Prostate gland (tissue), 2 donors: ENCODE results near the gene RNASE13. TPM values are rescaled to one million over a fixed set of nuclear protein-coding genes. Genes with fewer than 3 reads are reported as not detected.
A peak's percentile ranks its signal among the peaks of the same experiment; 100 is the strongest.
"Not testable (repeated sequence)": the region's sequence is repeated elsewhere in the genome, so short reads cannot be mapped to it uniquely, and the experiment has no call there.

Experiments used
- DNase-seq: peaks from one replicate; pipeline ENCODE4 v3.0.0-alpha.2; 2019; ENCODE audit warnings: low spot score
- H3K27ac ChIP-seq, 2 donors: fragments of 200-600 bp; sonication (generic); 2 replicates each; pipeline ENCODE4 v1.5.1; 2017 to 2019
- H3K27me3 ChIP-seq: fragments of 200-600 bp; sonication (generic); replicated peaks from 2 replicates; pipeline ENCODE4 v1.5.1; 2019; ENCODE audit not compliant: insufficient read depth
- H3K36me3 ChIP-seq, 2 donors: fragments of 200-600 bp; sonication (generic); 1 replicate in 1 of 2; 2 replicates in 1 of 2; pipeline versions ENCODE4 v1.5.1 to v1.8.1; 2017 to 2019
- H3K4me1 ChIP-seq: fragments of 200-600 bp; sonication (generic); replicated peaks from 2 replicates; pipeline ENCODE4 v1.5.1; 2019
- H3K4me3 ChIP-seq, 2 donors: fragments of 200-600 bp; sonication (generic); 2 replicates each; pipeline ENCODE4 v1.5.1; 2017 to 2019
- H3K9me3 ChIP-seq: fragments of 200-600 bp; sonication (generic); 2 replicates; pipeline ENCODE4 v1.5.1; 2017
- CTCF ChIP-seq, 4 experiments: fragments of 200-600 bp in 2 of 4; fragments of 450-650 bp in 2 of 4; sonication (generic) in 2 of 4; IDR thresholded peaks; 1 replicate in 3 of 4; 2 replicates in 1 of 4; pipeline ENCODE4 v1.5.1; 2016 to 2019; ENCODE audit warnings: antibody characterized with exemption in 4 of 4, mild to moderate bottlenecking in 2 of 4, moderate library complexity in 2 of 4
- POLR2A ChIP-seq: fragments of 450-650 bp; IDR thresholded peaks from one replicate; pipeline ENCODE4 v1.6.1; 2016; ENCODE audit warnings: antibody characterized with exemption, mild to moderate bottlenecking
- POLR2AphosphoS5 ChIP-seq: sonication (generic); formaldehyde crosslinking; IDR thresholded peaks from one replicate; pipeline ENCODE4 v1.6.1; 2017; ENCODE audit warnings: antibody characterized with exemption
- WGBS: methylation state at CpG from one replicate; pipeline ENCODE4 v1.1.5; 2018; 5-methylcytosine and 5-hydroxymethylcytosine counted together
- intact Hi-C: fragments of 100-400 bp; cut with DNase I; formaldehyde crosslinking; loops from one replicate; pipeline ENCODE4 v1.14.2; 2022
- total RNA-seq, 2 donors: library from RNA; depleted of rRNA; stranded (reverse); fragments of >200 nt; gene quantifications; one replicate each; pipeline ENCODE4 v1.1.0, GENCODE V29; 2016

The RNASE13 gene
- total RNA-seq, 2 donors from 2014 or later, result 0.57 TPM; not detected in 1

DNA sequence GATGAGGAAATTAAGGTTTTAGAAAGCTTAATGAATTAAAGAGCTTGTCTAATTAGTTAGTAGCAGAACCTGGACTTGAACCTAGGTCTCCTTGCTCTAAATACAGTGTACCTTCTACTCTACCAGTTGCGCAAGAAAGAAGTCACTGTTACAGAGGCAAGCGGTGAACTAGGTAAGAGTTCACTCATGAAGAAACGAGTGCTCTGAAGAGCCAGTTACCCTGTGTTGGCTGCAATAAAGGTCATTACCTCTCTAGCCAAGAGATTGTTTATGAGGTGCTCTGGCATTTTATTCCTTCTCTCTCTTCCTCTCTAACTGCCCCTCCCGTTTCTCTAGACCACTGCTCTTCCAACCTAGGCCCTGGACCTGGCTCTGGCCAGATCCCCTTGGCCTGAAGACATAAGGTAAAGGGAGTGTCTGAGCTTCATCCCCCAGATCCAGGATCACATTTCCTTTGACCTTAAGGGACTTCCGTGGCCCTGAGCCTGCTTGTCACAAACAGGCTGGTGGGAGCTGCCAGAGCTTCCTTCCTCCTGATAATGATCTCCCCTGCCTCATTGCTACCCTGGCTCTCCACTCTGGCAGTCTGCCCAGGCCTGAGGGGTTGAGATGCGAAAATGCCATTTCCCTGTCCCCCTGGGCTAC lies 9.5 kb upstream of the RNASE13 start:
- H3K36me3 ChIP-seq, result no peaks in the 10 kb centered on the region
- intact Hi-C loops, result loop anchor here (10.0 kb wide), 1 partner anchor 189 kb away; no protein-coding TSS in a partner anchor
- peaks cover 9% of the 10 kb centered on the region for H3K4me1 ChIP-seq
- H3K9me3 ChIP-seq, result no peaks in the 10 kb centered on the region
- WGBS, result 38% methylated on average over 6 of the region's 6 CpGs
- H3K27me3 ChIP-seq, result no peaks in the 10 kb centered on the region
- TF ChIP-seq POLR2A (no peak), POLR2AphosphoS5 (no peak), CTCF (IDR thresholded peaks at IDR 0.05) (no peak)
- DNase-seq, result no peak
- no peak overlapping the region for H3K4me3 ChIP-seq
- H3K27ac ChIP-seq, result peak overlapping the region in 1 of 2 donors; percentile 16

DNA sequence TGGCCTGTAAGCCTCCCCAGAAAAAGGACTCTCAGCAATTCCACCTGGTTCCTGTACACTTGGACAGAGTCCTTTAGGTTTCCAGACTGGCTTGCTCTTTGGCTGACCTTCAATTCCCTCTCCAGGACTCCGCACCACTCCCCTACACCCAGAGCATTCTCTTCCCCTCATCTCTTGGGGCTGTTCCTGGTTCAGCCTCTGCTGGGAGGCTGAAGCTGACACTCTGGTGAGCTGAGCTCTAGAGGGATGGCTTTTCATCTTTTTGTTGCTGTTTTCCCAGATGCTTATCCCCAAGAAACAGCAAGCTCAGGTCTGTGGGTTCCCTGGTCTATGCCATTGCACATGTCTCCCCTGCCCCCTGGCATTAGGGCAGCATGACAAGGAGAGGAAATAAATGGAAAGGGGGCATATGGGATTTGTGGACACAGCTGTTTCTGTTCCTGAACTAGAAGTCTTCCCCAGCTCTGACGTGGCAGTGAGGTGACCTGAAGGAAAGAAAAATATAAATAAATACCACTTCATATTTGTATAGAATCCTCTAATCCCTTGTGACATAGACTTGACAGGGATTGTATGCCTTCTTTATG lies 8.9 kb upstream of the RNASE13 start:
- Histone ChIP-seq H3K4me1 (peaks cover 12% of the 10 kb centered on the region), H3K27ac (no peak overlapping the region), H3K4me3 (no peak overlapping the region), H3K27me3 (no peaks in the 10 kb centered on the region), H3K36me3 (no peaks in the 10 kb centered on the region), H3K9me3 (no peaks in the 10 kb centered on the region)
- WGBS, result 55% methylated on average over 2 of the region's 2 CpGs
- TF ChIP-seq POLR2A (no peak), POLR2AphosphoS5 (no peak), CTCF (IDR thresholded peaks at IDR 0.05) (no peak)
- DNase-seq, result no peak
- intact Hi-C loops, result loop anchor here (10.0 kb wide), 1 partner anchor 189 kb away; no protein-coding TSS in a partner anchor

- intact Hi-C loops, result loop anchor here (10.0 kb wide), 1 partner anchor 188 kb away; no protein-coding TSS in a partner anchor
- Histone ChIP-seq H3K27ac (no peak overlapping the region), H3K4me3 (no peak overlapping the region), H3K27me3 (no peaks in the 10 kb centered on the region), H3K9me3 (no peaks in the 10 kb centered on the region), H3K4me1 (peaks cover 14% of the 10 kb centered on the region), H3K36me3 (no peaks in the 10 kb centered on the region)
- no peak for DNase-seq
- TF ChIP-seq POLR2A, result no peak
- TF ChIP-seq POLR2AphosphoS5, result no peak
- no peak for TF ChIP-seq CTCF (IDR thresholded peaks at IDR 0.05)
- 61% methylated on average over 8 of the region's 8 CpGs for WGBS
These were observed 8.3 kb upstream of the RNASE13 start for GRCh38 chr14:21042918-21043317.

GRCh38 chr14:21041676-21042433 lies 7.2 kb upstream of the RNASE13 start, which contains the start of gene RNASE7:
TSS of gene RNASE7 (plus strand) at chr14:21042362. CDS start at chr14:21042993, 631 bp downstream.
- Histone ChIP-seq H3K36me3 (no peaks in the 10 kb centered on the region), H3K4me3 (no peak within 1 kb of the TSS), H3K27me3 (no peaks in the 10 kb centered on the region), H3K9me3 (no peaks in the 10 kb centered on the region), H3K4me1 (peaks cover 14% of the 10 kb centered on the region), H3K27ac (peak within 1 kb of the TSS; percentile 4 to 34)
- intact Hi-C loops, result loop anchor here (2.0 to 10.0 kb wide), 2 partner anchors 27 to 187 kb away; no protein-coding TSS in a partner anchor
- TF ChIP-seq POLR2AphosphoS5 (peak; percentile 81), POLR2A (no peak), CTCF (IDR thresholded peaks at IDR 0.05) (no peak)
- DNase-seq, result peak; percentile 54
- WGBS, result 51% methylated on average over 11 of the region's 11 CpGs

- WGBS, result 70% methylated on average over 3 of the region's 3 CpGs
- peaks cover 14% of the 10 kb centered on the region for H3K4me1 ChIP-seq
- intact Hi-C loops, result loop anchor here (2.0 to 10.0 kb wide), 2 partner anchors 26 to 186 kb away; no protein-coding TSS in a partner anchor
- H3K4me3 ChIP-seq, H3K27me3 ChIP-seq, DNase-seq, H3K27ac ChIP-seq, H3K36me3 ChIP-seq, H3K9me3 ChIP-seq: not testable (repeated sequence)
These were observed 6.3 kb upstream of the RNASE13 start for GRCh38 chr14:21040941-21041340.
